Trophoblast cell (in vitro differentiated cells and primary cell): Measurements from ENCODE around the gene NFAM1.

Source experiments
- DNase-seq, 2 donors: peaks; one replicate each; pipeline ENCODE4 v3.0.0-alpha.2; 2016
- H2AFZ ChIP-seq: 2 replicates; pipeline ENCODE4 v1.6.1; 2013; ENCODE audit warnings: low read length, moderate library complexity, mild to moderate bottlenecking; ENCODE audit not compliant: insufficient read depth, poor library complexity
- H2AK5ac ChIP-seq: 2 replicates; pipeline ENCODE4 v1.6.1; 2013; ENCODE audit warnings: mild to moderate bottlenecking, low read length
- H2BK120ac ChIP-seq: 2 replicates; pipeline ENCODE4 v1.6.1; 2013; ENCODE audit warnings: low read length, mild to moderate bottlenecking, moderate library complexity; ENCODE audit not compliant: insufficient read depth, poor library complexity
- H2BK12ac ChIP-seq: 2 replicates; pipeline ENCODE4 v1.6.1; 2013; ENCODE audit warnings: mild to moderate bottlenecking, low read length, moderate library complexity
- H2BK5ac ChIP-seq: 2 replicates; pipeline ENCODE4 v1.6.1; 2013; ENCODE audit warnings: low read length, low read depth, moderate library complexity, mild to moderate bottlenecking; ENCODE audit not compliant: poor library complexity
- H3K14ac ChIP-seq: 2 replicates; pipeline ENCODE4 v1.6.1; 2013; ENCODE audit warnings: mild to moderate bottlenecking, low read length
- H3K18ac ChIP-seq: 2 replicates; pipeline ENCODE4 v1.6.1; 2013; ENCODE audit warnings: mild to moderate bottlenecking, low read length
- H3K23ac ChIP-seq: 2 replicates; pipeline ENCODE4 v1.6.1; 2013; ENCODE audit warnings: low read length
- H3K27ac ChIP-seq: 2 replicates; pipeline ENCODE4 v1.5.1; 2013; ENCODE audit warnings: low read depth, mild to moderate bottlenecking, inconsistent platforms, low read length, moderate library complexity
- H3K27me3 ChIP-seq: 2 replicates; pipeline ENCODE4 v1.6.1; 2013; ENCODE audit warnings: inconsistent platforms, mild to moderate bottlenecking, low read length, moderate library complexity; ENCODE audit not compliant: insufficient read depth
- H3K36me3 ChIP-seq, 2 experiments: 1 replicate in 1 of 2; 2 replicates in 1 of 2; pipeline ENCODE4 v1.6.1; 2013; ENCODE audit warnings: low read length in 2 of 2, mild to moderate bottlenecking in 2 of 2, moderate library complexity in 1 of 2; ENCODE audit not compliant: insufficient read depth in 2 of 2, control insufficient read depth in 1 of 2
- H3K4ac ChIP-seq: 2 replicates; pipeline ENCODE4 v1.6.1; 2013; ENCODE audit warnings: low read depth, mild to moderate bottlenecking, low read length, moderate library complexity
- H3K4me1 ChIP-seq, 2 experiments: 1 replicate in 1 of 2; 2 replicates in 1 of 2; pipeline ENCODE4 v1.6.1; 2013; ENCODE audit warnings: low read length in 2 of 2, mild to moderate bottlenecking in 2 of 2, moderate library complexity in 1 of 2; ENCODE audit not compliant: insufficient read depth in 2 of 2, control insufficient read depth in 1 of 2
- H3K4me2 ChIP-seq: 2 replicates; pipeline ENCODE4 v1.6.1; 2013; ENCODE audit warnings: inconsistent platforms, mild to moderate bottlenecking, low read length, moderate library complexity
- H3K4me3 ChIP-seq: 2 replicates; pipeline ENCODE4 v1.5.1; 2013; ENCODE audit warnings: mild to moderate bottlenecking, low read depth, low read length, inconsistent platforms
- H3K79me1 ChIP-seq: one replicate; pipeline ENCODE4 v1.6.1; 2013; ENCODE audit warnings: low read length
- H3K79me2 ChIP-seq: 2 replicates; pipeline ENCODE4 v1.6.1; 2013; ENCODE audit warnings: low read length, mild to moderate bottlenecking; ENCODE audit not compliant: control insufficient read depth, insufficient read depth, poor library complexity
- H3K9ac ChIP-seq: 2 replicates; pipeline ENCODE4 v1.6.1; 2013; ENCODE audit warnings: mild to moderate bottlenecking, low read length
- H3K9me3 ChIP-seq: 2 replicates; pipeline ENCODE4 v1.6.1; 2013; ENCODE audit warnings: low read depth, mild to moderate bottlenecking, control low read depth, inconsistent platforms, low read length; ENCODE audit not compliant: insufficient read depth
- H4K12ac ChIP-seq: 2 replicates; pipeline ENCODE4 v1.6.1; 2013; ENCODE audit warnings: low read depth, mild to moderate bottlenecking, low read length, moderate library complexity
- H4K8ac ChIP-seq: 2 replicates; pipeline ENCODE4 v1.6.1; 2013; ENCODE audit warnings: low read depth, mild to moderate bottlenecking, low read length, moderate library complexity
- H4K91ac ChIP-seq: one replicate; pipeline ENCODE4 v1.6.1; 2013; ENCODE audit warnings: low read depth, mild to moderate bottlenecking, low read length, moderate library complexity
- WGBS: extraction: QIAGEN DNeasy Blood & Tissue Kit; methylation state at CpG from one replicate; pipeline ENCODE4 v1.1.7; 2013; ENCODE audit warnings: missing lambda C conversion rate; ENCODE audit not compliant: insufficient read length, insufficient coverage; ENCODE audit errors: extremely low coverage; 5-methylcytosine and 5-hydroxymethylcytosine counted together

Gene NFAM1

DNA sequence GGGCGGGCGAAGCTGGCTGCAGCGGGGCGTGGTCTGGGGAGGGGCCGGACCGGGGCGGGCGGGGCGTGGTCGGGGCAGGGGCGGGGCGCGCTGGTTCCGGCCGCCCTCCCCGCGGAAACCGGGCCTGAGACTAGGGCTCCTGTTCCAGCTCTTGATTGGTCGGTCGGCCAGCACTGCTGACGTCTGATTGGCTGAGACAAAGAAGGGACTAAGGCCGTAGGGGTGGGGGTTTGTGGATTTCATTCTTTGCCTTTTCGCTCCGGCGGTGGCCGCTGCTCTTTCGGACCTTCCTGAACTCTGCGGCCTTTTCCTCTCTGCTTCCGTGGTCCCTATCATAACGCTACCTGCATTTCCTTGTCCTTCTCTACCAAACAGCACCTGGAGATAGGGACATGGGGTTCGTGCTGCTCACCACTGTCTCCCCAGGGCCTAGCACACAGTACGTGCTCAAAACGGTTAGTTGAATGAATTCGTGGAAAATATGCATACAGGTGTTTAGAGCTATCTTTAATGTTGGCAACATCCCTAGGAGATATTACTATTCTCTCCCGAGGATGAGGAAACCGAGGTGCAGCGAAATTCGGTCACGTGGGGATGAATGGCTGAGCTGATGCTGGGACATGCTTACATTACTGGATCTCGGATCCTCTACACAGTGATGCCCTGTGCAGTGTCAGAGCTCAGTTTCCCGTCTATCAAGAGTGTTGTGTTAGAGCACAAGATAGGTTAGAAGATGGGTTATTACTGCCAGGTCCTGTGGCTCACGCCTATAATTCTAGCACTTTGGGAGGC is 62.8 kb downstream of the NFAM1 start:
- peak overlapping the region; percentile 78 for H3K4me2 ChIP-seq
- H3K9ac ChIP-seq, result no peak overlapping the region
- H4K91ac ChIP-seq, result no peak overlapping the region
- peaks cover 12 to 20% of the 10 kb centered on the region in 2 experiments for H3K4me1 ChIP-seq
- no peak overlapping the region for H3K18ac ChIP-seq
- WGBS, result no CpG with 5 or more reads among the region's 42 CpGs
- DNase-seq, result peak; percentile 87 to 92
- H4K8ac ChIP-seq, result no peak overlapping the region
- H3K27ac ChIP-seq, result no peak overlapping the region
- H3K36me3 ChIP-seq, result no peaks in the 10 kb centered on the region
- H3K4me3 ChIP-seq, result peak overlapping the region; percentile 66
- H4K12ac ChIP-seq, result no peak overlapping the region
- no peak overlapping the region for H3K23ac ChIP-seq
- H3K27me3 ChIP-seq, result peaks cover 23% of the 10 kb centered on the region
- H2AFZ ChIP-seq, result no peak overlapping the region
- H3K4ac ChIP-seq, result no peak overlapping the region
- H2BK120ac ChIP-seq, result no peak overlapping the region
- H3K9me3 ChIP-seq, result no peaks in the 10 kb centered on the region
- no peaks in the 10 kb centered on the region for H3K79me1 ChIP-seq
- no peak overlapping the region for H2BK5ac ChIP-seq
- no peaks in the 10 kb centered on the region for H3K79me2 ChIP-seq
- no peak overlapping the region for H2BK12ac ChIP-seq
- no peak overlapping the region for H3K14ac ChIP-seq
- H2AK5ac ChIP-seq, result no peak overlapping the region

DNA sequence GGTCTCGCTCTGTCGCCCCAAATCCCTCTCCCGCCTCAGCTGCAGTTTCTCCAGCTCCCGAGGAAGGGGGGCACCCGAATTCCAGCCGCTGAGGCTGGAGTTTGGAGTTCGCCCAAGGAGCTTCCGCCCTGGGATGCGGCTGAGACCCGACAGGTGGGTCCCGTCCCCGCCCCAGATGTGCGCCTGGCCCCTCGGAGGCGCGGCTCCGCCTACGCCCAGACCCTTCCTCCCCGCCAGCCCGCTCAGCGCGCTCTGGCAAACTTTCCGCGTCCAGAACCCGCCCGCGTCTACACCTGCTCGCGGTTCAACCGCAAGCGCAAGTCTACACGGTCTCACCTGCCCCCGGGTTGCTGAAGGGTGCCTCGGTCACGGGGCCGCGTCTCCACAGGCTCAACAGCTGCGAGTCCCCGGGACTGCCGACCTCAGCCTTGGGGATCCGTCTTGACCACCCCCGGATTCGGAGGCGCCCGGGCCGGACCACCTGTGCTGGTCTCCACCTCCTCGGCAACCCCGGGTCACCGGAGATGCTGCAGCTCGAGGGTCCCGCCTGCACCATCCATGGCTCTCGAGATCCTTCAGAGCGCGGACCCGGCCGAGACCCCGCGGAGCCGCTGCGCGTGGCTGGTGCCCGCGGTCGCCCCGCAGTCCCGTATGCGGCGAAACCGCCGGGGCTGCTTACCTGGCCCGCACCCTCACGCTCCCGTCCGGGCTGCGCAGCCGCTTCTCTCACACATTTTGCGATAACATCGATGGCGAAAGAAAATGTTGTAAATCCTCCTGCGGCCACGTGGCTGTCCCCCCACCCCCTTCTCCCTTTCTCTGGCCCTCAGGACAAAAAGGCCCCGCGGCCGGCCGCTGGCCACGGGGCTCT is 63.6 kb downstream of the NFAM1 start:
- Histone ChIP-seq H3K23ac (no peak overlapping the region), H2AFZ (no peak overlapping the region), H4K8ac (no peak overlapping the region), H4K91ac (no peak overlapping the region), H2BK5ac (no peak overlapping the region), H4K12ac (no peak overlapping the region), H3K9ac (no peak overlapping the region), H3K4me3 (no peak overlapping the region), H3K27ac (no peak overlapping the region), H3K9me3 (no peaks in the 10 kb centered on the region), H3K27me3 (peaks cover 23% of the 10 kb centered on the region), H3K4me2 (peak overlapping the region; percentile 75), H3K36me3 (no peaks in the 10 kb centered on the region), H3K14ac (no peak overlapping the region), H3K4me1 (peaks cover 12 to 20% of the 10 kb centered on the region in 2 experiments), H2BK12ac (no peak overlapping the region), H3K79me1 (no peaks in the 10 kb centered on the region), H3K18ac (no peak overlapping the region), H2BK120ac (no peak overlapping the region), H3K4ac (no peak overlapping the region), H2AK5ac (no peak overlapping the region), H3K79me2 (no peaks in the 10 kb centered on the region)
- WGBS, result no CpG with 5 or more reads among the region's 86 CpGs
- DNase-seq, result peak; percentile 5 to 86

DNA sequence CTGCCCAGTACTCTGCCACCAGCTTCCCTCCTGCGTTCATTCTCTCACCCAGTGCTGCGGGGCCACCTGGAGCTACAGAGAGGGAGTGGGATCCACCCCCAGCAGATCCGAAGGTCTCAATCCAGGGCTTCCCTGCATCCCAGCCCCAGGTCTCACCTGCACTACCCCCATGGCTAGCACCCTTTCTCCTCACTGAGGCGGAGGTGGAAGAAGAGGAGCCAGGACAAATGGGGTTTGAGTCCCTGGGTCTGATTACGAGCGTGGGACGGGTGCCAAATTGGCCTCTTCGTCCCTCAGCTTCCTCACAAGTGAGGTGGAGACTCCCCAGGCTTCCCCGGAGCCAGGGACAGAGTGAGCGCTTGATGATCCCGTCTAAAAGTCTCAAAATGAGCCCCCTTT is 64.2 kb downstream of the NFAM1 start:
- H4K91ac ChIP-seq, result no peak overlapping the region
- no peak overlapping the region for H2BK120ac ChIP-seq
- H3K4me3 ChIP-seq, result no peak overlapping the region
- no peak for DNase-seq
- H3K79me1 ChIP-seq, result no peaks in the 10 kb centered on the region
- no CpG with 5 or more reads among the region's 11 CpGs for WGBS
- no peak overlapping the region for H4K12ac ChIP-seq
- H3K9me3 ChIP-seq, result no peaks in the 10 kb centered on the region
- H2BK5ac ChIP-seq, result no peak overlapping the region
- H3K79me2 ChIP-seq, result no peaks in the 10 kb centered on the region
- no peak overlapping the region for H3K23ac ChIP-seq
- H2BK12ac ChIP-seq, result no peak overlapping the region
- no peaks in the 10 kb centered on the region for H3K36me3 ChIP-seq
- H3K18ac ChIP-seq, result no peak overlapping the region
- no peak overlapping the region for H3K4ac ChIP-seq
- no peak overlapping the region for H3K14ac ChIP-seq
- H2AK5ac ChIP-seq, result no peak overlapping the region
- H3K27me3 ChIP-seq, result peaks cover 23% of the 10 kb centered on the region
- no peak overlapping the region for H2AFZ ChIP-seq
- no peak overlapping the region for H4K8ac ChIP-seq
- H3K9ac ChIP-seq, result no peak overlapping the region
- peaks cover 12 to 20% of the 10 kb centered on the region in 2 experiments for H3K4me1 ChIP-seq
- no peak overlapping the region for H3K27ac ChIP-seq
- no peak overlapping the region for H3K4me2 ChIP-seq

DNA sequence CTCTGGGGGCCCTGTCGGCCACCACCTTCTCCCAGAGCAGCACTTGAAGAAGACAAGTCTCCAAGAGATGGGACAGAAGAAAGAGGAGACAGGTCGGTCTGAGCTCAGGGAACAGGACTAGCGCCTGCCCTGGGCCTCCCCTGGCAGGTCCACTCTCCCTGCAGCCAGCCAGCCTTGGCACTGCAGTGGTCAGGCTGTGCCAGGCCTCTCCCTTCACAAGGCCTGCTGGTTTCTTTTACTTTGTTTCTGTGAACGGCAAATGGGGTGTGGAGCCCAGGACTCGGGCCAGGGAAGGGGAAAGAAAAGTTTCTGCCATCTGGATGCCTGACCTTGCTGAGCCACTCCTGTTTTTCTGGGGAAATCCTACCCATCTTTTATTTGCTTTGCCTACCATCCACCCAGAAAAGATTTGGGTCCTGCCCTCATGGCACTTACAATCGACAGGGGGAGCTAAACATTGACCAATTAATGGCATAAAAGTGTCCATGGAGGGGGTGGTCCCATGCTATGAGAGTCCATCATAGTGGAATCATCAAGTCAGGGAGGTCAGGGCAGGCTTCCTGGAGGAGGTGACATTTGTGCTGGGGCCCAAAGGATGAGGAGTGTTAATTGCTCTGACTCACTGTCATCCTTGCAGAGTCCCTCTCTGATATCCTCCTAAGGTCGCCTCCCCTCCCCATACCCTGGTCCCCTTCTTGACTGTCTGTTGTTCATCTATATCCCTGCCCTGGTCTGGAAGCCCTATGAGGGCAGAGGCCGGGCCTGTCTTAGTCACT is 65.2 kb downstream of the NFAM1 start:
- DNase-seq, result no peak
- Histone ChIP-seq H3K79me2 (no peaks in the 10 kb centered on the region), H3K27me3 (peaks cover 23% of the 10 kb centered on the region), H3K9me3 (no peaks in the 10 kb centered on the region), H3K27ac (no peak overlapping the region), H3K4ac (no peak overlapping the region), H4K8ac (no peak overlapping the region), H2AK5ac (no peak overlapping the region), H4K91ac (no peak overlapping the region), H2BK12ac (no peak overlapping the region), H3K36me3 (no peaks in the 10 kb centered on the region), H2BK120ac (no peak overlapping the region), H2AFZ (no peak overlapping the region), H3K9ac (no peak overlapping the region), H3K23ac (no peak overlapping the region), H4K12ac (no peak overlapping the region), H3K4me2 (no peak overlapping the region), H2BK5ac (no peak overlapping the region), H3K79me1 (no peaks in the 10 kb centered on the region), H3K4me1 (peaks cover 12 to 20% of the 10 kb centered on the region in 2 experiments), H3K4me3 (no peak overlapping the region), H3K18ac (no peak overlapping the region), H3K14ac (no peak overlapping the region)
- WGBS, result no CpG with 5 or more reads among the region's 8 CpGs
